Progenitor cell of endocrine pancreas (in vitro differentiated cells): Measurements from ENCODE around the gene COL11A2. TPM values are rescaled to one million over a fixed set of nuclear protein-coding genes. Genes with fewer than 3 reads are reported as not detected.

ENCODE experiments used
- DNase-seq: peaks from one replicate; pipeline ENCODE4 v3.0.0; 2021; ENCODE audit warnings: low spot score; ENCODE audit not compliant: unreplicated experiment
- H3K27ac Mint-ChIP-seq: 2 replicates; pipeline ENCODE4 v1.8.0; 2021; ENCODE audit warnings: mild to moderate bottlenecking, moderate library complexity, mixed read lengths
- H3K27me3 Mint-ChIP-seq: 2 replicates; pipeline ENCODE4 v1.8.0; 2021; ENCODE audit warnings: mixed read lengths
- H3K36me3 Mint-ChIP-seq: 2 replicates; pipeline ENCODE4 v1.8.0; 2022; ENCODE audit warnings: mixed read lengths; ENCODE audit not compliant: insufficient read depth
- H3K4me1 Mint-ChIP-seq: 2 replicates; pipeline ENCODE4 v1.8.0; 2021; ENCODE audit warnings: low read depth, mixed read lengths
- H3K4me3 Mint-ChIP-seq: 2 replicates; pipeline ENCODE4 v1.8.0; 2021; ENCODE audit warnings: low read depth, mild to moderate bottlenecking, moderate library complexity, mixed read lengths
- H3K9me3 Mint-ChIP-seq: 2 replicates; pipeline ENCODE4 v1.8.0; 2021; ENCODE audit warnings: low read depth, mixed read lengths
- total RNA-seq: library from RNA; stranded (reverse); gene quantifications from 2 replicates; pipeline ENCODE4 v1.2.1, GENCODE V29; 2021
- TF ChIP-seq, protein P1 (sequence below): fragments of 200-600 bp; sonication (generic); IDR thresholded peaks from one replicate; pipeline ENCODE4 v1.5.0; 2021; ENCODE audit warnings: antibody characterized with exemption, mild to moderate bottlenecking; ENCODE audit not compliant: unreplicated experiment

Gene COL11A2
- total RNA-seq, 1 donor from 2014 or later: 4.3 TPM

GRCh38 chr6:33191383-33192104, 723 bp downstream of the COL11A2 start:
- Mint-ChIP-seq H3K4me3 (no peak overlapping the region), H3K27ac (no peak overlapping the region), H3K36me3 (peaks cover 17% of the 10 kb centered on the region), H3K9me3 (no peaks in the 10 kb centered on the region), H3K4me1 (peaks cover 10% of the 10 kb centered on the region), H3K27me3 (peaks cover 40% of the 10 kb centered on the region)
- TF ChIP-seq, protein P1, sequence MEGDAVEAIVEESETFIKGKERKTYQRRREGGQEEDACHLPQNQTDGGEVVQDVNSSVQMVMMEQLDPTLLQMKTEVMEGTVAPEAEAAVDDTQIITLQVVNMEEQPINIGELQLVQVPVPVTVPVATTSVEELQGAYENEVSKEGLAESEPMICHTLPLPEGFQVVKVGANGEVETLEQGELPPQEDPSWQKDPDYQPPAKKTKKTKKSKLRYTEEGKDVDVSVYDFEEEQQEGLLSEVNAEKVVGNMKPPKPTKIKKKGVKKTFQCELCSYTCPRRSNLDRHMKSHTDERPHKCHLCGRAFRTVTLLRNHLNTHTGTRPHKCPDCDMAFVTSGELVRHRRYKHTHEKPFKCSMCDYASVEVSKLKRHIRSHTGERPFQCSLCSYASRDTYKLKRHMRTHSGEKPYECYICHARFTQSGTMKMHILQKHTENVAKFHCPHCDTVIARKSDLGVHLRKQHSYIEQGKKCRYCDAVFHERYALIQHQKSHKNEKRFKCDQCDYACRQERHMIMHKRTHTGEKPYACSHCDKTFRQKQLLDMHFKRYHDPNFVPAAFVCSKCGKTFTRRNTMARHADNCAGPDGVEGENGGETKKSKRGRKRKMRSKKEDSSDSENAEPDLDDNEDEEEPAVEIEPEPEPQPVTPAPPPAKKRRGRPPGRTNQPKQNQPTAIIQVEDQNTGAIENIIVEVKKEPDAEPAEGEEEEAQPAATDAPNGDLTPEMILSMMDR: no peak
- no peak for DNase-seq

- Mint-ChIP-seq H3K36me3 (peaks cover 11% of the 10 kb centered on the region), H3K9me3 (no peaks in the 10 kb centered on the region), H3K27ac (no peak overlapping the region), H3K27me3 (peaks cover 41% of the 10 kb centered on the region), H3K4me3 (no peak overlapping the region), H3K4me1 (peaks cover 10% of the 10 kb centered on the region)
- DNase-seq: no peak
- TF ChIP-seq, protein P1: no peak
Observed at GRCh38 chr6:33190504-33191107, 1.7 kb downstream of the COL11A2 start.

DNA sequence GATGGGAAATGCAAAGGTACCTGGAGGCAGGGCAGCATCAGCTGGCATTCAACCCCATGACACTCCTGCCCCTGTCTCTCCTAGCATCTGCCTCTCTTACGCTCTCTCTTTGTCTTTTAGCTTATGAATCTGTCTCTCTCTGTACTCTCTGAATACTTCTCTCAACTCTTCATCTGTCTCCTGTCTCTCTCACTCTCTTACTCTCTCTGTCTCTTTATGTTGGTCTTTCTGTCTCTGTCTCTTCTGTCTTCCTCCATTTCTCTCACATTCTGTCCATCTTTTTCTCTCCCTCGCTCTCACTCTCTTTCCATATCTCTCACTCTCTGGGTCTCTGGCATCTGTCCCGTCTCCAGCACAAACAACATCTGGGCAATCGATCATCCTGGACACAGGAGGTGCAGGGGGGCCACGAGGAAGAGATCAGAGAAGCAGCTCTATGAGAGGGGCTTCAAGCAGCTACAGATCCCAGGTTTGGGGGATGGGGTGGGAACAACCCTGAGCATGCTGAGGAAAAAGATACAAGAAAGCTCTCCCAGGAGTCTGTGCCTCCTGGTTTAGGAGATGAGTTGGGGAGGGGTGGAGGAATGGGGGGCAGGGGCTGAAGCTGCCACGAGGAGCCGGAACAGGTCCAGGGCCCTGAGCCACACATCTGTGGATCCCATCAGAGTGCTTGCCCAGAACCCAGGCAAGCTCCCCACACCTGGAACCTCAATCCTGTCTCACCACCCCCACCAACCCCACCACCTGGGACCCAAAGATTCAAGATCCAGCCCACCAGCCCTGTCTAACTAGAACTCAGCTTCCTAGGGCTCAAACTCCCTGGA, 2.4 kb downstream of the COL11A2 start:
- Mint-ChIP-seq H3K27ac (no peak overlapping the region), H3K4me1 (peaks cover 10% of the 10 kb centered on the region), H3K4me3 (no peak overlapping the region), H3K27me3 (peaks cover 42% of the 10 kb centered on the region), H3K36me3 (peaks cover 4% of the 10 kb centered on the region), H3K9me3 (no peaks in the 10 kb centered on the region)
- DNase-seq: no peak
- TF ChIP-seq, protein P1: no peak

GRCh38 chr6:33189164-33189563, 3.1 kb downstream of the COL11A2 start:
- H3K9me3 Mint-ChIP-seq: no peaks in the 10 kb centered on the region
- peaks cover 47% of the 10 kb centered on the region for H3K27me3 Mint-ChIP-seq
- no peak overlapping the region for H3K27ac Mint-ChIP-seq
- no peaks in the 10 kb centered on the region for H3K36me3 Mint-ChIP-seq
- peaks cover 10% of the 10 kb centered on the region for H3K4me1 Mint-ChIP-seq
- TF ChIP-seq, protein P1: no peak
- H3K4me3 Mint-ChIP-seq: no peak overlapping the region
- no peak for DNase-seq

- peaks cover 3% of the 10 kb centered on the region for H3K9me3 Mint-ChIP-seq
- H3K36me3 Mint-ChIP-seq: no peaks in the 10 kb centered on the region
- H3K27ac Mint-ChIP-seq: no peak overlapping the region
- no peak for DNase-seq
- TF ChIP-seq, protein P1: no peak
- peaks cover 9% of the 10 kb centered on the region for H3K4me1 Mint-ChIP-seq
- H3K4me3 Mint-ChIP-seq: no peak overlapping the region
- H3K27me3 Mint-ChIP-seq: peaks cover 45% of the 10 kb centered on the region
Observed at GRCh38 chr6:33187809-33188208, 4.5 kb downstream of the COL11A2 start.
